ENCODE results near the gene ANKS6. TPM values are rescaled to one million over a fixed set of nuclear protein-coding genes. Genes with fewer than 3 reads are reported as not detected.

ANKS6 gene
- total and polyA plus RNA-seq, 7 donors, result 2.5 to 6.2 (median 4.7) TPM

- H3K36me3 ChIP-seq (ENCODE audit: insufficient read depth in 1 of 2, low read depth in 1 of 2), result no peaks in the 10 kb centered on the region
- H3K27ac ChIP-seq, result no peak overlapping the region
- H3K27me3 ChIP-seq (ENCODE audit: insufficient read depth in 3 of 3, low read length in 2 of 3), result peaks cover 0 to 44% (median 6%) of the 10 kb centered on the region in 3 donors
- ATAC-seq (no peak), DNase-seq (no peak)
- no peak for TF ChIP-seq CTCF (IDR thresholded peaks at IDR 0.05)
- WGBS, 3 donors, result 77 to 84% (median 82%) methylated on average over 7 to 8 of the region's 8 CpGs
- H3K4me3 ChIP-seq, result no peak overlapping the region
- intact Hi-C loops (cut with DNase I), result no loop called here
- H3K9me3 ChIP-seq, result no peaks in the 10 kb centered on the region
- no peaks in the 10 kb centered on the region for H3K4me1 ChIP-seq
Measured at GRCh38 chr9:98702340-98702739, 94.0 kb downstream of the ANKS6 start.

- Histone ChIP-seq H3K27me3 (ENCODE audit: insufficient read depth in 3 of 3, low read length in 2 of 3) (peaks cover 0 to 37% (median 8%) of the 10 kb centered on the region in 3 donors), H3K36me3 (ENCODE audit: insufficient read depth in 1 of 2, low read depth in 1 of 2) (no peaks in the 10 kb centered on the region), H3K27ac (no peak overlapping the region), H3K4me1 (no peaks in the 10 kb centered on the region), H3K9me3 (no peaks in the 10 kb centered on the region), H3K4me3 (no peak overlapping the region)
- WGBS, 3 donors, result 71 to 81% (median 77%) methylated on average over 7 of the region's 7 CpGs
- TF ChIP-seq CTCF (IDR thresholded peaks at IDR 0.05), result no peak
- intact Hi-C loops (cut with DNase I), result no loop called here
- DNase-seq, result no peak
- ATAC-seq, result no peak
Measured at GRCh38 chr9:98701576-98701975, 94.8 kb downstream of the ANKS6 start.

DNA sequence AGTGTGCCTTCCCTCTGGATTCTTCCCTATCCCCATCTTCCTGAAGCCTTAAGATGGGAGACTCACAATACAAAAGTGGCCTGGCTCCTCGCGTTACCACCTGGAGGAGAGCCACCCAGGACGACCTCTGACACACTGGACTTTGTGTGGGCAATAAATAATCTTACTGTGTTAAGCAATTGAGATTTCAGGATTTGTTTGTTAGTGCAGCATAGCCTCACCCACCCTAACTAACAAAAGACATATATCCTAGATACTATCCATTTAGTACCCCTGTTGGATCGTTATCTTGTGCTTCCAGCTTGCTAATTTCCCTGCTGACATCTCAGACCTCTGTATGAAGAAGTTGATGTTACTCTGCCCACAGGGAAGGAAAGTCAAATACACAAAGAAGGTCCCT lies 95.6 kb downstream of the ANKS6 start:
- H3K36me3 ChIP-seq (ENCODE audit: insufficient read depth in 1 of 2, low read depth in 1 of 2), result no peaks in the 10 kb centered on the region
- H3K27ac ChIP-seq, result no peak overlapping the region
- peaks cover 0 to 31% (median 8%) of the 10 kb centered on the region in 3 donors for H3K27me3 ChIP-seq (ENCODE audit: insufficient read depth in 3 of 3, low read length in 2 of 3)
- 35 to 50% (median 45%) methylated on average over 4 of the region's 4 CpGs for WGBS, 3 donors
- DNase-seq (no peak), ATAC-seq (no peak)
- H3K4me3 ChIP-seq, result no peak overlapping the region
- intact Hi-C loops (cut with DNase I), result no loop called here
- TF ChIP-seq CTCF (IDR thresholded peaks at IDR 0.05), result no peak
- no peaks in the 10 kb centered on the region for H3K9me3 ChIP-seq
- H3K4me1 ChIP-seq, result no peaks in the 10 kb centered on the region

GRCh38 chr9:98698856-98699255 lies 97.5 kb downstream of the ANKS6 start:
- Histone ChIP-seq H3K27ac (no peak overlapping the region), H3K9me3 (no peaks in the 10 kb centered on the region), H3K36me3 (ENCODE audit: insufficient read depth in 1 of 2, low read depth in 1 of 2) (no peaks in the 10 kb centered on the region), H3K4me1 (no peaks in the 10 kb centered on the region), H3K4me3 (no peak overlapping the region), H3K27me3 (ENCODE audit: insufficient read depth in 3 of 3, low read length in 2 of 3) (peaks cover 0 to 14% (median 6%) of the 10 kb centered on the region in 3 donors)
- DNase-seq (no peak), ATAC-seq (no peak)
- intact Hi-C loops (cut with DNase I), result loop anchor here in 1 of 2 donors (10.0 kb wide), 1 partner anchor 304 kb away; no protein-coding TSS in a partner anchor
- TF ChIP-seq CTCF (IDR thresholded peaks at IDR 0.05), result no peak
- 63 to 79% (median 65%) methylated on average over 6 of the region's 6 CpGs for WGBS, 3 donors

DNA sequence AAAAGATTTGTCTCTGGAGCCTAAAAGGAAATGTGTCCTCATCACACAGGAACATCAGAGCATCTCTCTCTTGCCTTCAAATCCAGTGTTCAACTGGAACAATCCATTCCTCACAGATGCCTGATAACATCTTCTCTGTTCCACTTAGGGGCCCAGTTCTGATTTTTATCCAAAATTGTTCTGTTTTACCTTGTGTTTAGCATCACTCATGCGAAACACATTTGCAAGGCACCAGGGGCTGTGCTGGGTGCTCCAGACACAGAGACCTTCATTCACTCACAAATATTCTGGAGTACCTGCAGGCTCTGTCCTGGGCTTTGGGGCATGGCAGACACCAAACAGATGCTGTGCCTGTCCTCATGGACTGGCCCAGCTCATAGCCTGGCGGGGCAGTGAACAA lies 101.4 kb downstream of the ANKS6 start:
- Histone ChIP-seq H3K4me1 (no peaks in the 10 kb centered on the region), H3K4me3 (no peak overlapping the region), H3K27me3 (ENCODE audit: insufficient read depth in 3 of 3, low read length in 2 of 3) (peaks cover 0 to 3% (median 2%) of the 10 kb centered on the region in 3 donors), H3K36me3 (ENCODE audit: insufficient read depth in 1 of 2, low read depth in 1 of 2) (no peaks in the 10 kb centered on the region), H3K9me3 (no peaks in the 10 kb centered on the region), H3K27ac (no peak overlapping the region)
- no peak for TF ChIP-seq CTCF (IDR thresholded peaks at IDR 0.05)
- intact Hi-C loops (cut with DNase I), result loop anchor here in 1 of 2 donors (10.0 kb wide), 1 partner anchor 300 kb away; no protein-coding TSS in a partner anchor
- no peak for ATAC-seq
- WGBS, 3 donors, result 75 to 81% (median 79%) methylated on average over 2 of the region's 2 CpGs
- no peak for DNase-seq
